ENCODE results near the gene TMEM31.

DNA sequence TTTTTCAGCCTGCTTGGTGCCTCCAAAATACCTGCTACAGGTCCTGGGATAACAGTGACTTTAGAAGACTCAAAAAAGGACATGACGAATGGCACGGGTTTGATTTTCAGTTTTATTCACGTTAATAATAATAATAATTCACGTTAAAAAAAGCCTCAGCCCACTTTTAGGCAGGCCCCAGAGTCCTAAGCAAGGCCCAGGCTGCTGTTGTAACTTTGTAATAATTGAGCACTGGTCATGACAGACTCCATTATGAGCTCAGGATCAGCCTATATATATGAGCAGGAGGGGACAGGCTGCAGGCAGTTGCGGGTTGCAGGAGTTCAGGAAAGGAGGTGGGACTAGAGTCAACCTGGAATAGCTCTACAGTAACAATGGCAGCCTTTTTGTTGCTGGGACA is at the start of gene TMEM31:
- TF ChIP-seq, protein P1, sequence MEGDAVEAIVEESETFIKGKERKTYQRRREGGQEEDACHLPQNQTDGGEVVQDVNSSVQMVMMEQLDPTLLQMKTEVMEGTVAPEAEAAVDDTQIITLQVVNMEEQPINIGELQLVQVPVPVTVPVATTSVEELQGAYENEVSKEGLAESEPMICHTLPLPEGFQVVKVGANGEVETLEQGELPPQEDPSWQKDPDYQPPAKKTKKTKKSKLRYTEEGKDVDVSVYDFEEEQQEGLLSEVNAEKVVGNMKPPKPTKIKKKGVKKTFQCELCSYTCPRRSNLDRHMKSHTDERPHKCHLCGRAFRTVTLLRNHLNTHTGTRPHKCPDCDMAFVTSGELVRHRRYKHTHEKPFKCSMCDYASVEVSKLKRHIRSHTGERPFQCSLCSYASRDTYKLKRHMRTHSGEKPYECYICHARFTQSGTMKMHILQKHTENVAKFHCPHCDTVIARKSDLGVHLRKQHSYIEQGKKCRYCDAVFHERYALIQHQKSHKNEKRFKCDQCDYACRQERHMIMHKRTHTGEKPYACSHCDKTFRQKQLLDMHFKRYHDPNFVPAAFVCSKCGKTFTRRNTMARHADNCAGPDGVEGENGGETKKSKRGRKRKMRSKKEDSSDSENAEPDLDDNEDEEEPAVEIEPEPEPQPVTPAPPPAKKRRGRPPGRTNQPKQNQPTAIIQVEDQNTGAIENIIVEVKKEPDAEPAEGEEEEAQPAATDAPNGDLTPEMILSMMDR (conservative IDR thresholded peaks at IDR 0.05; ENCODE audit: low read depth in 2 of 2), result no peak
- no peak for TF ChIP-seq EZH2 (IDR thresholded peaks at IDR 0.05; ENCODE audit: low read depth, unreplicated experiment)
- TF ChIP-seq EZH2phosphoT487 (IDR thresholded peaks at IDR 0.05; ENCODE audit: unreplicated experiment), result no peak
- TF ChIP-seq, protein P2, sequence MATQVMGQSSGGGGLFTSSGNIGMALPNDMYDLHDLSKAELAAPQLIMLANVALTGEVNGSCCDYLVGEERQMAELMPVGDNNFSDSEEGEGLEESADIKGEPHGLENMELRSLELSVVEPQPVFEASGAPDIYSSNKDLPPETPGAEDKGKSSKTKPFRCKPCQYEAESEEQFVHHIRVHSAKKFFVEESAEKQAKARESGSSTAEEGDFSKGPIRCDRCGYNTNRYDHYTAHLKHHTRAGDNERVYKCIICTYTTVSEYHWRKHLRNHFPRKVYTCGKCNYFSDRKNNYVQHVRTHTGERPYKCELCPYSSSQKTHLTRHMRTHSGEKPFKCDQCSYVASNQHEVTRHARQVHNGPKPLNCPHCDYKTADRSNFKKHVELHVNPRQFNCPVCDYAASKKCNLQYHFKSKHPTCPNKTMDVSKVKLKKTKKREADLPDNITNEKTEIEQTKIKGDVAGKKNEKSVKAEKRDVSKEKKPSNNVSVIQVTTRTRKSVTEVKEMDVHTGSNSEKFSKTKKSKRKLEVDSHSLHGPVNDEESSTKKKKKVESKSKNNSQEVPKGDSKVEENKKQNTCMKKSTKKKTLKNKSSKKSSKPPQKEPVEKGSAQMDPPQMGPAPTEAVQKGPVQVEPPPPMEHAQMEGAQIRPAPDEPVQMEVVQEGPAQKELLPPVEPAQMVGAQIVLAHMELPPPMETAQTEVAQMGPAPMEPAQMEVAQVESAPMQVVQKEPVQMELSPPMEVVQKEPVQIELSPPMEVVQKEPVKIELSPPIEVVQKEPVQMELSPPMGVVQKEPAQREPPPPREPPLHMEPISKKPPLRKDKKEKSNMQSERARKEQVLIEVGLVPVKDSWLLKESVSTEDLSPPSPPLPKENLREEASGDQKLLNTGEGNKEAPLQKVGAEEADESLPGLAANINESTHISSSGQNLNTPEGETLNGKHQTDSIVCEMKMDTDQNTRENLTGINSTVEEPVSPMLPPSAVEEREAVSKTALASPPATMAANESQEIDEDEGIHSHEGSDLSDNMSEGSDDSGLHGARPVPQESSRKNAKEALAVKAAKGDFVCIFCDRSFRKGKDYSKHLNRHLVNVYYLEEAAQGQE (IDR thresholded peaks at IDR 0.05; ENCODE audit: unreplicated experiment), result no peak
- no peak for TF ChIP-seq POLR2AphosphoS5 (IDR thresholded peaks at IDR 0.05; ENCODE audit: low read depth)
- TF ChIP-seq ZNF331 (CRISPR knock-in tag; IDR thresholded peaks at IDR 0.05; ENCODE audit: low read depth), result no peak
- TF ChIP-seq STAT1 (IDR thresholded peaks at IDR 0.05; ENCODE audit: unreplicated experiment), result no peak
- TF ChIP-seq NANOG (IDR thresholded peaks at IDR 0.05; ENCODE audit: borderline replicate concordance), result no peak
- TF ChIP-seq, protein P3, sequence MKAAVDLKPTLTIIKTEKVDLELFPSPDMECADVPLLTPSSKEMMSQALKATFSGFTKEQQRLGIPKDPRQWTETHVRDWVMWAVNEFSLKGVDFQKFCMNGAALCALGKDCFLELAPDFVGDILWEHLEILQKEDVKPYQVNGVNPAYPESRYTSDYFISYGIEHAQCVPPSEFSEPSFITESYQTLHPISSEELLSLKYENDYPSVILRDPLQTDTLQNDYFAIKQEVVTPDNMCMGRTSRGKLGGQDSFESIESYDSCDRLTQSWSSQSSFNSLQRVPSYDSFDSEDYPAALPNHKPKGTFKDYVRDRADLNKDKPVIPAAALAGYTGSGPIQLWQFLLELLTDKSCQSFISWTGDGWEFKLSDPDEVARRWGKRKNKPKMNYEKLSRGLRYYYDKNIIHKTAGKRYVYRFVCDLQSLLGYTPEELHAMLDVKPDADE (IDR thresholded peaks at IDR 0.05), result no peak
- no peak for TF ChIP-seq CREB1 (CRISPR knock-in tag; IDR thresholded peaks at IDR 0.05; ENCODE audit: low read depth)
- TF ChIP-seq ZNF114 (CRISPR knock-in tag; IDR thresholded peaks at IDR 0.05), result no peak

Measured in GM23338 (cell line).